H1 (cell line): ENCODE measurements around the gene LUZP1. TPM values are rescaled to one million over a fixed set of nuclear protein-coding genes. Genes with fewer than 3 reads are reported as not detected.

Experiments
- CTCF ChIA-PET: fragments of 300-600 bp; sonication (Branson Sonifier 250); formaldehyde crosslinking; loops from one replicate; lab custom pipeline; 2021; ENCODE audit not compliant: partially characterized antibody; lab: Charles Lee
- POLR2A ChIA-PET: fragments of 300-600 bp; sonication (Branson Sonifier 250); formaldehyde crosslinking; loops from one replicate; lab custom pipeline; 2021; ENCODE audit warnings: inconsistent platforms; ENCODE audit not compliant: partially characterized antibody; lab: Charles Lee
- DNase-seq, 2 experiments: peaks; one replicate each; pipeline versions ENCODE4 v3.0.0 to v3.0.0-alpha.2; 2010 to 2022; ENCODE audit warnings: low spot score in 2 of 2, low read depth in 1 of 2, mixed read lengths in 1 of 2
- FAIRE-seq: peaks from 2 replicates; lab custom pipeline; 2011; peaks lifted over from hg19 to GRCh38; lab: Jason Lieb, UNC
- H2AFZ ChIP-seq: 2 replicates; pipeline ENCODE4 v1.8.1; 2012; ENCODE audit warnings: low read length, inconsistent platforms
- H2AK5ac ChIP-seq: 2 replicates; pipeline ENCODE4 v1.6.1; 2013; ENCODE audit warnings: low read depth, low read length
- H2BK120ac ChIP-seq: replicated peaks from 2 replicates; pipeline ENCODE3; 2013; ENCODE audit warnings: low read depth, low read length, inconsistent platforms
- H2BK12ac ChIP-seq: 2 replicates; pipeline ENCODE4 v1.6.1; 2013; ENCODE audit warnings: low read depth, low read length
- H2BK15ac ChIP-seq: 2 replicates; pipeline ENCODE4 v1.6.1; 2013; ENCODE audit warnings: low read length
- H2BK20ac ChIP-seq: 2 replicates; pipeline ENCODE4 v1.6.1; 2013; ENCODE audit warnings: low read length
- H2BK5ac ChIP-seq: 2 replicates; pipeline ENCODE4 v1.6.1; 2013; ENCODE audit warnings: low read depth, low read length
- H3K14ac ChIP-seq: 2 replicates; pipeline ENCODE4 v1.6.1; 2013; ENCODE audit warnings: inconsistent platforms; ENCODE audit not compliant: insufficient read length
- H3K18ac ChIP-seq: 2 replicates; pipeline ENCODE4 v1.6.1; 2013; ENCODE audit warnings: low read length; ENCODE audit errors: extremely low read depth
- H3K23ac ChIP-seq: 2 replicates; pipeline ENCODE4 v1.6.1; 2013; ENCODE audit warnings: inconsistent platforms; ENCODE audit not compliant: insufficient read length
- H3K23me2 ChIP-seq: 2 replicates; pipeline ENCODE4 v1.6.1; 2013; ENCODE audit warnings: low read depth, low read length
- H3K27ac ChIP-seq: 2 replicates; pipeline ENCODE4 v1.6.1; 2011; ENCODE audit warnings: low read depth, low read length, inconsistent platforms
- H3K27me3 ChIP-seq, 4 experiments: replicated peaks in 1 of 4; 1 replicate in 1 of 4; 2 replicates in 3 of 4; pipeline versions ENCODE4 v1.6.1 to v1.8.1; 2011 to 2013; ENCODE audit warnings: low read length in 3 of 4, mild to moderate bottlenecking in 3 of 4, inconsistent platforms in 2 of 4, mixed read lengths in 2 of 4, moderate library complexity in 1 of 4; ENCODE audit not compliant: control insufficient read depth in 3 of 4, insufficient read depth in 3 of 4; ENCODE audit errors: extremely low read depth in 1 of 4
- H3K36me3 ChIP-seq, 4 experiments: 2 replicates each; pipeline versions ENCODE4 v1.6.1 to v1.8.1; 2011 to 2013; ENCODE audit warnings: mild to moderate bottlenecking in 4 of 4, low read length in 3 of 4, moderate library complexity in 2 of 4, control low read depth in 1 of 4, inconsistent platforms in 1 of 4; ENCODE audit not compliant: insufficient read depth in 4 of 4, control insufficient read depth in 2 of 4
- H3K4ac ChIP-seq: replicated peaks from 2 replicates; pipeline ENCODE3; 2013; ENCODE audit warnings: low read length, low read depth, mixed read lengths, inconsistent platforms; ENCODE audit not compliant: insufficient read length
- H3K4me1 ChIP-seq, 4 experiments: replicated peaks in 1 of 4; 1 replicate in 1 of 4; 2 replicates in 3 of 4; pipeline versions ENCODE4 v1.6.1 to v1.8.1; 2011 to 2013; ENCODE audit warnings: low read length in 3 of 4, inconsistent platforms in 2 of 4, mixed read lengths in 1 of 4; ENCODE audit not compliant: insufficient read depth in 4 of 4, control insufficient read depth in 3 of 4
- H3K4me2 ChIP-seq, 2 experiments: 2 replicates each; pipeline versions ENCODE4 v1.6.1 to v1.8.1; 2011 to 2013; ENCODE audit warnings: low read depth in 2 of 2, low read length in 2 of 2, control low read depth in 1 of 2, inconsistent platforms in 1 of 2, mild to moderate bottlenecking in 1 of 2; ENCODE audit not compliant: insufficient read depth in 1 of 2
- H3K4me3 ChIP-seq, 4 experiments: fragments of 200-600, 300-600 bp in 1 of 4; sonication (generic), shearing (Covaris generic), sonication (Bioruptor Twin) in 1 of 4; 2 replicates each; pipeline versions ENCODE4 v1.5.1 to v1.8.1; 2011 to 2016; ENCODE audit warnings: low read length in 4 of 4, low read depth in 3 of 4, control low read depth in 2 of 4, inconsistent platforms in 2 of 4, mild to moderate bottlenecking in 2 of 4, mixed read lengths in 1 of 4, moderate library complexity in 1 of 4; ENCODE audit not compliant: insufficient read depth in 2 of 4; ENCODE audit errors: extremely low read depth in 1 of 4
- H3K56ac ChIP-seq: replicated peaks from 2 replicates; pipeline ENCODE3; 2013; ENCODE audit warnings: low read depth, mild to moderate bottlenecking, mixed read lengths, low read length, inconsistent platforms; ENCODE audit not compliant: insufficient read length
- H3K79me1 ChIP-seq: 2 replicates; pipeline ENCODE4 v1.6.1; 2013; ENCODE audit warnings: low read depth, low read length, control low read depth
- H3K79me2 ChIP-seq, 2 experiments: 2 replicates each; pipeline versions ENCODE4 v1.6.1 to v1.8.1; 2012 to 2013; ENCODE audit warnings: low read length in 2 of 2, mild to moderate bottlenecking in 2 of 2, inconsistent platforms in 1 of 2; ENCODE audit not compliant: insufficient read depth in 2 of 2, control insufficient read depth in 1 of 2
- H3K9ac ChIP-seq, 4 experiments: replicated peaks in 1 of 4; 1 replicate in 1 of 4; 2 replicates in 3 of 4; pipeline versions ENCODE4 v1.6.1 to v1.8.1; 2011 to 2013; ENCODE audit warnings: low read depth in 3 of 4, low read length in 3 of 4, control low read depth in 2 of 4, mild to moderate bottlenecking in 2 of 4, moderate library complexity in 2 of 4, inconsistent platforms in 1 of 4; ENCODE audit errors: extremely low read depth in 1 of 4
- H3K9me3 ChIP-seq, 2 experiments: 2 replicates each; pipeline versions ENCODE4 v1.6.1 to v1.8.1; 2012 to 2013; ENCODE audit warnings: mild to moderate bottlenecking in 2 of 2, moderate library complexity in 2 of 2, control low read depth in 1 of 2, inconsistent platforms in 1 of 2, low read depth in 1 of 2, low read length in 1 of 2, mixed read lengths in 1 of 2; ENCODE audit not compliant: insufficient read depth in 2 of 2
- H4K20me1 ChIP-seq, 2 experiments: replicated peaks in 1 of 2; 2 replicates each; pipeline versions ENCODE3 to v1.8.1; 2011 to 2013; ENCODE audit warnings: inconsistent platforms in 2 of 2, low read length in 2 of 2, mild to moderate bottlenecking in 1 of 2; ENCODE audit not compliant: insufficient read depth in 2 of 2, control insufficient read depth in 1 of 2
- H4K5ac ChIP-seq: 2 replicates; pipeline ENCODE4 v1.6.1; 2013; ENCODE audit warnings: low read length, low read depth, mixed read lengths, inconsistent platforms; ENCODE audit not compliant: insufficient read length
- H4K8ac ChIP-seq: 2 replicates; pipeline ENCODE4 v1.8.0; 2013; ENCODE audit warnings: mild to moderate bottlenecking, moderate library complexity, low read length, inconsistent platforms; ENCODE audit not compliant: insufficient read depth; ENCODE audit errors: extremely low read depth
- H4K91ac ChIP-seq: replicated peaks from 2 replicates; pipeline ENCODE3; 2013; ENCODE audit warnings: low read length, mixed read lengths, inconsistent platforms; ENCODE audit not compliant: insufficient read length
- KDM5A ChIP-seq: fragments of 200-600 bp; IDR thresholded peaks from 2 replicates; pipeline ENCODE4 v1.7.1; 2012; ENCODE audit warnings: mild to moderate bottlenecking, low read length, inconsistent platforms, mixed read lengths
- RXRA ChIP-seq: IDR thresholded peaks from 2 replicates; pipeline ENCODE4 v1.6.1; 2011; ENCODE audit warnings: low read depth, mild to moderate bottlenecking, low read length, moderate library complexity; ENCODE audit not compliant: insufficient read depth
- WGBS, 2 experiments: shearing (Covaris generic) in 1 of 2; methylation state at CpG; one replicate each; pipeline versions ENCODE4 v1.1.6 to v1.1.7; 2013 to 2015; ENCODE audit warnings: low lambda C conversion rate in 2 of 2, mixed read lengths in 2 of 2, inconsistent platforms in 1 of 2, low coverage in 1 of 2, missing lambda C conversion rate in 1 of 2; ENCODE audit not compliant: insufficient replicate concordance in 2 of 2, insufficient coverage in 1 of 2, insufficient read length in 1 of 2; ENCODE audit errors: extremely low coverage in 1 of 2, missing lambda C conversion rate in 1 of 2; 5-methylcytosine and 5-hydroxymethylcytosine counted together
- polyA plus RNA-seq, 7 experiments: library from polyadenylated mRNA; depleted of rRNA in 3 of 7; stranded (reverse) in 5 of 7; unstranded in 2 of 7; fragments of >200 nt in 5 of 7; fragments of 200-250 nt in 2 of 7; gene quantifications; 1 replicate in 5 of 7; 2 replicates in 1 of 7; 4 replicates in 1 of 7; pipeline versions ENCODE4 v1.2.1 to v1.2.3, GENCODE V29; 2011 to 2013; ENCODE audit warnings: missing spikeins in 2 of 7, mixed read lengths in 2 of 7
- total RNA-seq: library from RNA; stranded (reverse); fragmentation: NEBNext Ultra II Directional; extraction: Animal tissue kit (Norgen Biotek cat#: 25700); gene quantifications from 2 replicates; pipeline ENCODE4 v1.2.1, GENCODE V29; 2021
- TF ChIP-seq, protein P1 (sequence below): IDR thresholded peaks from 2 replicates; pipeline ENCODE4 v1.6.1; 2011; ENCODE audit warnings: low read length, improper control_type of control experiment

The LUZP1 gene
- total and polyA plus RNA-seq, 2 of the 8 experiments (the other 6 are each of a cell fraction or from before 2014, with no cell fraction given), result 14.0 to 60.5 TPM

DNA sequence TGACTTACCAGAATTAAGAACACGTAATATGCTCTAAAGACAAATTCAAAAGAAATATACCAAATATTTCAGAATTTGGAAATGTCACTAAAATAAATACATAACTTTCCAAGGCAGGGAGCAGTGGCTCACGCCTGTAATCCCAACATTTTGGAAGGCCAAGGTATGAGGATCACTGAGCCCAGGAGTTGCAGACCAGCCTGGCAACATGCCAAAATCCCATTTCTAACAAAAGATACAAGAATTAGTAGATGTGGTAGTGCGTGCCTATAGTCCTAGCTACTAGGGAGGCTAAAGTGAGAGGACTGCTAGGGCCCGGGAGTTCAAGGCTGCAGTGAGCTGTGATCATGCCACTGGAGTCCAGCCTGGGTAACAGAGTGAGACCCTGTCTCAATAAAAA, 11.7 kb downstream of the LUZP1 start:
- H3K36me3 ChIP-seq, result no peaks in the 10 kb centered on the region
- H3K4me3 ChIP-seq, result no peak overlapping the region
- POLR2A ChIA-PET, result interaction anchor here (0.7 kb wide), 1 partner anchor 114 kb away, joined by 3 read pairs; no protein-coding TSS in a partner anchor
- no peaks in the 10 kb centered on the region for H3K9me3 ChIP-seq
- TF ChIP-seq KDM5A (no peak), RXRA (no peak)
- TF ChIP-seq, protein P1, sequence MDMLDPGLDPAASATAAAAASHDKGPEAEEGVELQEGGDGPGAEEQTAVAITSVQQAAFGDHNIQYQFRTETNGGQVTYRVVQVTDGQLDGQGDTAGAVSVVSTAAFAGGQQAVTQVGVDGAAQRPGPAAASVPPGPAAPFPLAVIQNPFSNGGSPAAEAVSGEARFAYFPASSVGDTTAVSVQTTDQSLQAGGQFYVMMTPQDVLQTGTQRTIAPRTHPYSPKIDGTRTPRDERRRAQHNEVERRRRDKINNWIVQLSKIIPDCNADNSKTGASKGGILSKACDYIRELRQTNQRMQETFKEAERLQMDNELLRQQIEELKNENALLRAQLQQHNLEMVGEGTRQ, result no peak
- peaks cover 7% of the 10 kb centered on the region; the same call in 1 of the 2 replicates for H3K79me1 ChIP-seq
- no peak overlapping the region for H3K56ac ChIP-seq
- no peak overlapping the region for H2AFZ ChIP-seq
- H2BK120ac ChIP-seq, result no peak overlapping the region
- no peak for FAIRE-seq
- peaks cover 0 to 3% (median 1%) of the 10 kb centered on the region in 4 experiments; a peak in 1 of 7 replicates for H3K4me1 ChIP-seq
- H3K4ac ChIP-seq, result no peak overlapping the region
- no peak overlapping the region for H2BK20ac ChIP-seq
- H3K18ac ChIP-seq, result no peak overlapping the region
- no peak overlapping the region for H2BK5ac ChIP-seq
- no peak overlapping the region for H4K91ac ChIP-seq
- no peak overlapping the region for H3K23ac ChIP-seq
- no peak overlapping the region for H3K9ac ChIP-seq
- H3K27me3 ChIP-seq, result no peaks in the 10 kb centered on the region
- no peaks in the 10 kb centered on the region for H3K23me2 ChIP-seq
- H3K79me2 ChIP-seq, result peaks cover 16 to 95% of the 10 kb centered on the region in 2 experiments
- DNase-seq, result no peak
- no peak overlapping the region for H2AK5ac ChIP-seq
- H3K4me2 ChIP-seq, result no peak overlapping the region
- CTCF ChIA-PET, result interaction anchor here (0.6 to 3.0 kb wide), 2 partner anchors 28 to 393 kb away, joined by 3 to 12 read pairs; no protein-coding TSS in a partner anchor
- no peak overlapping the region for H3K14ac ChIP-seq
- WGBS, 2 experiments, result 95% methylated on average over 4 of the region's 4 CpGs; no CpG with 5 or more reads in 1 of the 2 experiments
- no peak overlapping the region for H4K8ac ChIP-seq
- no peak overlapping the region for H4K5ac ChIP-seq
- H2BK15ac ChIP-seq, result no peak overlapping the region
- no peak overlapping the region for H2BK12ac ChIP-seq
- H3K27ac ChIP-seq, result no peak overlapping the region
- H4K20me1 ChIP-seq, result peaks cover 13 to 17% of the 10 kb centered on the region in 2 experiments
